HL-60/S4 treated with phorbol 12-myristate 13-acetate at 8.2 ng/mL for 4 days and 3 days (cell line): ENCODE data around the gene HSF2BP.

Experiments
- in situ Hi-C: fragments of 300-500 bp; cut with MboI; formaldehyde crosslinking; loops from 2 replicates; pipeline ENCODE4 v1.15.0; 2022; ENCODE audit warnings: low sequenced_read_pairs

The HSF2BP gene

GRCh38 chr21:43653626-43654025, 5.7 kb downstream of the HSF2BP start:
- in situ Hi-C loops = loop anchor here (10.0 kb wide), 1 partner anchor 51 kb away; no protein-coding TSS in a partner anchor

- in situ Hi-C loops = loop anchor here (10.0 kb wide), 1 partner anchor 52 kb away; no protein-coding TSS in a partner anchor
Observed at GRCh38 chr21:43652616-43653015, 6.7 kb downstream of the HSF2BP start.

- in situ Hi-C loops = loop anchor here (10.0 kb wide), 1 partner anchor 53 kb away; no protein-coding TSS in a partner anchor
Observed at GRCh38 chr21:43651926-43652325, 7.4 kb downstream of the HSF2BP start.

GRCh38 chr21:43648171-43648570, 11.1 kb downstream of the HSF2BP start:
- in situ Hi-C loops = no loop called here

GRCh38 chr21:43646550-43647260, 12.6 kb downstream of the HSF2BP start:
- in situ Hi-C loops = no loop called here

GRCh38 chr21:43645976-43646375, 13.3 kb downstream of the HSF2BP start:
- in situ Hi-C loops = no loop called here

- in situ Hi-C loops = no loop called here
Observed at GRCh38 chr21:43645136-43645891, 14.0 kb downstream of the HSF2BP start.

GRCh38 chr21:43644609-43645008, 14.7 kb downstream of the HSF2BP start:
- in situ Hi-C loops = no loop called here

GRCh38 chr21:43644071-43644470, 15.2 kb downstream of the HSF2BP start:
- in situ Hi-C loops = no loop called here

GRCh38 chr21:43643193-43643592, 16.1 kb downstream of the HSF2BP start:
- in situ Hi-C loops = no loop called here

GRCh38 chr21:43640400-43640799, 18.9 kb downstream of the HSF2BP start:
- in situ Hi-C loops = no loop called here

- in situ Hi-C loops = no loop called here
Observed at GRCh38 chr21:43639470-43640353, 19.6 kb downstream of the HSF2BP start.

GRCh38 chr21:43637530-43638158, 21.6 kb downstream of the HSF2BP start:
- in situ Hi-C loops = no loop called here

- in situ Hi-C loops = no loop called here
Observed at GRCh38 chr21:43635436-43635835, 23.9 kb downstream of the HSF2BP start.

GRCh38 chr21:43634618-43635017, 24.7 kb downstream of the HSF2BP start:
- in situ Hi-C loops = no loop called here

GRCh38 chr21:43632373-43632905, 26.8 kb downstream of the HSF2BP start:
- in situ Hi-C loops = no loop called here

- in situ Hi-C loops = no loop called here
Observed at GRCh38 chr21:43631411-43632107, 27.7 kb downstream of the HSF2BP start.

- in situ Hi-C loops = no loop called here
Observed at GRCh38 chr21:43627527-43627926, 31.8 kb downstream of the HSF2BP start.

- in situ Hi-C loops = no loop called here
Observed at GRCh38 chr21:43626390-43626789, 32.9 kb downstream of the HSF2BP start.

- in situ Hi-C loops = no loop called here
Observed at GRCh38 chr21:43624339-43624738, 34.9 kb downstream of the HSF2BP start.
